Measurements from ENCODE around the gene MAGEF1. TPM values are rescaled to one million over a fixed set of nuclear protein-coding genes. Genes with fewer than 3 reads are reported as not detected.

The MAGEF1 gene
- total and polyA plus RNA-seq, 2 of the 8 experiments (the other 6 are each of a cell fraction or from before 2014, with no cell fraction given): 26.5 to 56.7 TPM

DNA sequence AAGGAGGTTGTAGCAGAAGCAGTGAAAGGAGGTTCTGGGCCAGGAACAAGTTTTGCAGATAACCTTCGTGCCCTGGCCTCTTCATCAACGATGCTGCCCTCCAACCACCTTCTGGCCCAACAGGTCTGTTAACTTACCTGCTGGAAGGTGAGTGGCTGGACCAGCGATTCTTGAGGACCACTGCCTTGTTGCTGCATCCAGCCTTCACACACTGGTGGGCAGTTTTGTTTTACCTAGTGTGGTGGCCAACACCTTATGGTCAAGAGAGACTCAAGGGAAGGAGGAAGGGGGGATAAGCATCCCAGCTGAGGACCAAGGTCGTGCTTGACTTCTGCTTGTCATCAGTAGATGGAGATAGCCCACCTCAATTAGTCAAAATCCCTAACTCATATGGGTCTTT is 7.8 kb upstream of the MAGEF1 start:
- Histone ChIP-seq H3K56ac (replicated peaks; ENCODE audit: insufficient read length, low read depth, low read length) (no peak overlapping the region), H4K20me1 (replicated peaks in 1 of 2; ENCODE audit: control insufficient read depth in 1 of 2, insufficient read depth in 2 of 2, low read length in 2 of 2) (no peaks in the 10 kb centered on the region), H3K9ac (replicated peaks in 1 of 4; ENCODE audit: extremely low read depth in 1 of 4, low read depth in 3 of 4, low read length in 3 of 4) (no peak overlapping the region), H3K4ac (replicated peaks; ENCODE audit: insufficient read length, low read depth, low read length) (no peak overlapping the region), H3K14ac (ENCODE audit: insufficient read length) (no peak overlapping the region), H2BK15ac (ENCODE audit: low read length) (no peak overlapping the region), H3K79me1 (ENCODE audit: low read depth, low read length) (no peaks in the 10 kb centered on the region), H2AK5ac (ENCODE audit: low read depth, low read length) (no peak overlapping the region), H3K36me3 (ENCODE audit: control insufficient read depth in 2 of 4, insufficient read depth in 4 of 4, low read length in 3 of 4) (no peaks in the 10 kb centered on the region; a peak in 1 of 8 replicates), H3K79me2 (ENCODE audit: control insufficient read depth in 1 of 2, insufficient read depth in 2 of 2, low read length in 2 of 2) (no peaks in the 10 kb centered on the region), H2BK20ac (ENCODE audit: low read length) (peak overlapping the region; percentile 80; the same call in 1 of the 2 replicates), H3K4me1 (replicated peaks in 1 of 4; ENCODE audit: control insufficient read depth in 3 of 4, insufficient read depth in 4 of 4, low read length in 3 of 4) (peaks cover 9 to 15% (median 12%) of the 10 kb centered on the region in 4 experiments), H3K18ac (ENCODE audit: extremely low read depth, low read length) (no peak overlapping the region), H3K23me2 (ENCODE audit: low read depth, low read length) (no peaks in the 10 kb centered on the region), H2BK12ac (ENCODE audit: low read depth, low read length) (no peak overlapping the region), H3K4me3 (ENCODE audit: extremely low read depth in 1 of 4, insufficient read depth in 2 of 4, low read depth in 3 of 4, low read length in 4 of 4) (no peak overlapping the region), H4K8ac (ENCODE audit: extremely low read depth, insufficient read depth, low read length) (no peak overlapping the region), H2AFZ (ENCODE audit: low read length) (no peak overlapping the region), H3K9me3 (ENCODE audit: insufficient read depth in 2 of 2, low read depth in 1 of 2, low read length in 1 of 2) (no peaks in the 10 kb centered on the region), H4K91ac (replicated peaks; ENCODE audit: insufficient read length, low read length) (no peak overlapping the region), H2BK120ac (replicated peaks; ENCODE audit: low read depth, low read length) (no peak overlapping the region), H3K27ac (ENCODE audit: low read depth, low read length) (no peak overlapping the region), H3K27me3 (replicated peaks in 1 of 4; ENCODE audit: control insufficient read depth in 3 of 4, extremely low read depth in 1 of 4, insufficient read depth in 3 of 4, low read length in 3 of 4) (no peaks in the 10 kb centered on the region), H3K23ac (ENCODE audit: insufficient read length) (no peak overlapping the region), H4K5ac (ENCODE audit: insufficient read length, low read depth, low read length) (no peak overlapping the region), H3K4me2 (ENCODE audit: insufficient read depth in 1 of 2, low read depth in 2 of 2, low read length in 2 of 2) (no peak overlapping the region), H2BK5ac (ENCODE audit: low read depth, low read length) (no peak overlapping the region)
- DNase-seq (ENCODE audit: low read depth in 1 of 2, low spot score in 2 of 2): peak in 1 of 2 experiments; percentile 24
- POLR2A ChIA-PET (ENCODE audit: partially characterized antibody): no interaction called here
- 86% methylated on average over 4 of the region's 4 CpGs; no CpG with 5 or more reads in 1 of the 2 experiments for WGBS, 2 experiments (ENCODE audit: extremely low coverage in 1 of 2, insufficient coverage in 1 of 2, insufficient read length in 1 of 2, insufficient replicate concordance in 2 of 2, low coverage in 1 of 2, low lambda C conversion rate in 2 of 2, missing lambda C conversion rate in 1 of 2)
- CTCF ChIA-PET (ENCODE audit: partially characterized antibody): interaction anchor here (1.1 to 3.8 kb wide), 5 partner anchors 14 to 169 kb away, joined by 3 to 24 read pairs (median 4); no protein-coding TSS in a partner anchor
- FAIRE-seq: no peak
- no peak for TF ChIP-seq MAFK (IDR thresholded peaks at IDR 0.05; ENCODE audit: low read depth, low read length)
- no peak for TF ChIP-seq TEAD4 (IDR thresholded peaks at IDR 0.05; ENCODE audit: low read depth, low read length)
- TF ChIP-seq NRF1 (IDR thresholded peaks at IDR 0.05; ENCODE audit: low read depth, low read length): no peak
- no peak for TF ChIP-seq HDAC2 (IDR thresholded peaks at IDR 0.05; ENCODE audit: borderline replicate concordance in 1 of 2, low read depth in 2 of 2, low read length in 2 of 2)
- TF ChIP-seq RXRA (IDR thresholded peaks at IDR 0.05; ENCODE audit: insufficient read depth, low read depth, low read length): no peak
- no peak for TF ChIP-seq JUN (IDR thresholded peaks at IDR 0.05; ENCODE audit: low read depth, low read length)
- no peak for TF ChIP-seq CBX5 (IDR thresholded peaks at IDR 0.05; ENCODE audit: low read depth, low read length)
- TF ChIP-seq BCL11A (IDR thresholded peaks at IDR 0.05; ENCODE audit: low read depth in 2 of 2, low read length in 2 of 2): no peak
- TF ChIP-seq, protein P1, sequence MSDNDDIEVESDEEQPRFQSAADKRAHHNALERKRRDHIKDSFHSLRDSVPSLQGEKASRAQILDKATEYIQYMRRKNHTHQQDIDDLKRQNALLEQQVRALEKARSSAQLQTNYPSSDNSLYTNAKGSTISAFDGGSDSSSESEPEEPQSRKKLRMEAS (IDR thresholded peaks at IDR 0.05): no peak
- no peak for TF ChIP-seq ZNF274 (IDR thresholded peaks at IDR 0.05; ENCODE audit: borderline replicate concordance, extremely low read depth, low read length)
- no peak for TF ChIP-seq CBX8 (IDR thresholded peaks at IDR 0.05; ENCODE audit: borderline replicate concordance, low read depth, low read length)
- TF ChIP-seq POLR2A (IDR thresholded peaks at IDR 0.05; ENCODE audit: control extremely low read depth in 1 of 2, low read depth in 2 of 2, low read length in 2 of 2): no peak
- no peak for TF ChIP-seq EP300 (IDR thresholded peaks at IDR 0.05; ENCODE audit: borderline replicate concordance in 1 of 2, low read depth in 2 of 2, low read length in 2 of 2)
